NT2/D1 (cell line): ENCODE results near the gene FRMPD4.

Experiments
- DNase-seq: peaks from one replicate; pipeline ENCODE4 v3.0.0-alpha.2; 2011; ENCODE audit warnings: low read depth, low spot score
- H3K27me3 ChIP-seq: 2 replicates; pipeline ENCODE4 v1.6.0; 2011; ENCODE audit warnings: mild to moderate bottlenecking; ENCODE audit not compliant: insufficient read length, insufficient read depth
- H3K36me3 ChIP-seq: 2 replicates; pipeline ENCODE4 v1.6.1; 2011; ENCODE audit warnings: mild to moderate bottlenecking, low read length, mixed read lengths; ENCODE audit not compliant: insufficient read depth, insufficient read length
- H3K4me1 ChIP-seq: 2 replicates; pipeline ENCODE4 v1.5.1; 2011; ENCODE audit not compliant: insufficient read depth, insufficient read length
- H3K4me3 ChIP-seq: 2 replicates; pipeline ENCODE4 v1.5.1; 2011; ENCODE audit warnings: low read depth; ENCODE audit not compliant: insufficient read length
- H3K9ac ChIP-seq: 2 replicates; pipeline ENCODE4 v1.6.0; 2011; ENCODE audit warnings: low read depth; ENCODE audit not compliant: insufficient read length
- H3K9me3 ChIP-seq: 2 replicates; pipeline ENCODE4 v1.5.1; 2011; ENCODE audit warnings: mild to moderate bottlenecking, low read length; ENCODE audit not compliant: insufficient read depth
- SUZ12 ChIP-seq: IDR thresholded peaks from 2 replicates; pipeline ENCODE4 v1.6.1; 2011; ENCODE audit not compliant: insufficient read length, insufficient read depth; ENCODE audit errors: extremely low read depth
- YY1 ChIP-seq: IDR thresholded peaks from 2 replicates; pipeline ENCODE4 v1.6.1; 2011; ENCODE audit not compliant: insufficient read length, insufficient read depth
- ZNF274 ChIP-seq: IDR thresholded peaks from 2 replicates; pipeline ENCODE4 v1.6.1; 2011; ENCODE audit warnings: mild to moderate bottlenecking, low read depth, low read length

Gene FRMPD4

DNA sequence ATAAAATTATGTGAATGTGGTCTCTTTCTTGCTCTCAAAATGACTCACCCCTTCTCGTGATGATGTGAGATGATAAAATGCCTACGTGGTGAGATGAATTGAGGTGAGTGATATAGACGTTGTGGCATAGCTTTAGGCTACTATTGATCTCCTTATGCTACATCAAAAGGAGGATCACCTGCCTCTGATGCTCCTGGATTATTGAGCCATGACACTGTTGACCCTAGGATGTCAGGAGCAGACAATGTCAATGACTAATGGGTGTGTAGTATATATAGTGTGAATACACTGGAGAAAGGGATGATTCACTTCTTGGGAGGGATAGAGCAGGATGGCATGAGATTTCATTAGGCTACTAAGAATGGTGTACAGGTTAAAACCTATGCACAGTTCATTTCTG, 442.3 kb downstream of the FRMPD4 start:
- no peak overlapping the region for H3K9ac ChIP-seq
- no peaks in the 10 kb centered on the region for H3K4me1 ChIP-seq
- no peak for TF ChIP-seq SUZ12
- TF ChIP-seq ZNF274, result no peak
- TF ChIP-seq YY1, result no peak
- H3K27me3 ChIP-seq, result no peaks in the 10 kb centered on the region
- H3K9me3 ChIP-seq, result no peaks in the 10 kb centered on the region
- no peaks in the 10 kb centered on the region for H3K36me3 ChIP-seq
- no peak overlapping the region for H3K4me3 ChIP-seq
- no peak for DNase-seq

DNA sequence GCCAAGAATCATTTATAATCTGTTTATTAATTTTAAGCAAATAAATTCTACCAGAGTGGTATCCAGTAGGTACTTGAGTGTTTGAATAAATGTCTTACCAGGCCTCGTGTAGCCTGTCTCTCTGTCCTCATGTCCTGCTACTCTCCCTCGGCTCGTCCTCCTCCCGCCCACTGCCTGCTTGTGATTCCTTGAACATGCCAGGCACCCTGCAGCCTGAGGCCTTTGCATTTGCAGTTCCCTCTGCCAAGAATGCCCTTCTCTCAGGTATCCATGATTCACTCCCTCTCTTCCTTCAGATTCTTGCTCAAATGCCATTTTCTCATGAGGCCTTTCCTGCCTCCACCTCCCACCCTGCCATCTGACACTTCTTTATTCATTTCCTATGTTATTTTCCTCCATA, 443.3 kb downstream of the FRMPD4 start:
- Histone ChIP-seq H3K4me3 (no peak overlapping the region), H3K4me1 (no peaks in the 10 kb centered on the region), H3K36me3 (no peaks in the 10 kb centered on the region), H3K9ac (no peak overlapping the region), H3K27me3 (no peaks in the 10 kb centered on the region), H3K9me3 (no peaks in the 10 kb centered on the region)
- TF ChIP-seq SUZ12 (no peak), YY1 (no peak), ZNF274 (no peak)
- no peak for DNase-seq

DNA sequence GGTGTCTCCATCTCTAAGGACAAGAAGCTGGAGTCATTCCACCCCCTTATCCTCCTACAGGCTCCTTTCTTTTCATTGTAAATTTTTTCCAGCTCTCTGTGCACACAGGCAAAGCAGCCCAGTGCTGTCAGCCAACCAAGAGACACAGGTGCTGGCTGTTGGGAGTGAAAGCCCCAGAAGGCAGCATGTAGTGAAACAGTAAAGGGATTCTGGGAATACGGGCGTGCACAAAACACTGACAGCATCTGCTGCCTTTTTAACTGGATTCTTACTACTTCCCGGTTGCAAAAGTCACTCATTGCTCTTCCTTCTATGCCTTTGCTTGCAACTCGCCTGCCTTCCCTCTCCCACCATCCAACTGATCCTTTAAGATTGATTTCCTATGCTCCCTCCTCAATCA, 444.4 kb downstream of the FRMPD4 start:
- Histone ChIP-seq H3K4me3 (no peak overlapping the region), H3K27me3 (no peaks in the 10 kb centered on the region), H3K9ac (no peak overlapping the region), H3K36me3 (no peaks in the 10 kb centered on the region), H3K4me1 (no peaks in the 10 kb centered on the region), H3K9me3 (no peaks in the 10 kb centered on the region)
- no peak for DNase-seq
- TF ChIP-seq SUZ12, result no peak
- no peak for TF ChIP-seq YY1
- TF ChIP-seq ZNF274, result no peak

DNA sequence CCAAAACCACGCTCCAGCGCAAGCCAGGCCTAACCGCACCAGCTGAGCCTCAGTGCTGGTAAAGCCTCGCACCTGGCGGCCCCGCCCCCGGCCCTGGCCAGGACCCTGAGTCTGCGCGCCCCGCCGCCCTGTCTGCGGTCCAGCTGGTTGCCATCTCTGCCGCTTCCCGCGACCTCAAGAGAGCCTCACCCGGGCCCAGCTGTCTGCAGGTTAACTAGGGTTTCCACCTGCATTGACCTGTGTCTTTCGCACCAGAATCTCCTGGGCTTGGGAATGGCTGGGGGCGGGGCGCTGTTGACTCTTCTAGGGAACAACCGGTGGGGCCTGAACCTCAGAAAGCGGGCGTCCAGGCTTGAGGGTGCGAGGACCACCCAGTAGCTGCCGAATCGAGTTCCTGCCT, 445.3 kb downstream of the FRMPD4 start:
- Histone ChIP-seq H3K4me3 (no peak overlapping the region), H3K36me3 (no peaks in the 10 kb centered on the region), H3K4me1 (no peaks in the 10 kb centered on the region), H3K27me3 (no peaks in the 10 kb centered on the region), H3K9ac (no peak overlapping the region), H3K9me3 (no peaks in the 10 kb centered on the region)
- TF ChIP-seq ZNF274 (no peak), SUZ12 (no peak), YY1 (no peak)
- DNase-seq, result no peak

DNA sequence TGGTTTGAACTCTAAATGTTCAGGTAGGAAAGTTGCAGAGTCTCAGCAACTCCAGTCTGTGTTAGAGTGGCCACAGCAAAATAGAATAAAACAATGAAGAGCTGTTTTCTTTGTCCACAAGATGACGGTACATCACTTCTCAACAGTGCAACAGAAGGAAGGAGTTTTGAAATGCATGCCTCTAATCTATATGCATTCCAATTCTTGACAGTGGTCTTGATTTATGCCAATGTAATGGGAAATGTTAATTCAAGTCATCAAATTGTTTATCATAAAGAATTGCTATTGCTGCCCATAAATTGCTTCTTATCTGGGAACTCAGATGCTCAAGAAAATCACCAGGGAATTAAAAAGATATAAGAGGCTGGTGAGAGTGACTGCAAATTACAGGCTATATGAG, 457.4 kb downstream of the FRMPD4 start:
- TF ChIP-seq ZNF274 (no peak), SUZ12 (no peak), YY1 (no peak)
- Histone ChIP-seq H3K9ac (no peak overlapping the region), H3K4me1 (no peaks in the 10 kb centered on the region), H3K9me3 (no peaks in the 10 kb centered on the region), H3K27me3 (no peaks in the 10 kb centered on the region), H3K4me3 (no peak overlapping the region), H3K36me3 (no peaks in the 10 kb centered on the region)
- no peak for DNase-seq

DNA sequence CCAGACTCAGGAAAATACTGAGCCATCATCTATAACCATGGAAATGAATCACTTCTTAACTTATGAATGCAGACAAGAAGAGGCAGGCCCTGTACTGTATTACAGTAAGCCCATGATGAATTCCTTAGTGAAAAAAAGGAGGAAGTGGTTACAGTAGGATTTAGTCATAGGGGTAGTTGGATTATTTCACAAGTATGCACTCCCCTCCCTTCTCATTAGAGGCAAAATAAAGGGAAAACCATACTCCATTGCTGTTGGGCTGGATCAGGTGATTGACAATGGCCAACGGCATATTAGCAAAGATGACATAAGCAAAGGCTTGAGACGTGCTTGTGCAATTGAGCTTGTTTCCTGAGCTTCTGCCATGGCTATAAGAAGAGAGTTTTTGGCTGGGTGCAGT, 471.8 kb downstream of the FRMPD4 start:
- DNase-seq, result no peak
- H3K4me1 ChIP-seq, result no peaks in the 10 kb centered on the region
- TF ChIP-seq SUZ12 (no peak), ZNF274 (no peak), YY1 (no peak)

DNA sequence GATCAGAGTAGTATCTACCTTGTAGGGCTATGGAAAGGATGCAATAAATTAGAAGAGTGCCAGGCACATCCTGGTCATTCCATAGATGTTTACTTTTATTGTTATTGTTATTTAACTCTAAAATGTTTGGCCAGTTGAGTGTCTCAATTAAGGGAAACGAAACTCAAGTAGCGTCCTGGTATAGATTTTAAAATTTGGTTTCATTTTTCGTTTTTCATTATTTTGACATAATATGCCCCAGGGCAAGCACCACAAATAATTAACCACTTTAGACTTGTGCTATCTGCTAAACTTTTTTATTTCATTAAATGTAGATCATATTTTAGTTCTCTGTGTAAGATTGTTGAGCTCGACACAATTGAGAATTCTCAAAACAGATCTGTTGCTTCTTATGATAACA, 473.2 kb downstream of the FRMPD4 start:
- Histone ChIP-seq H3K4me1 (no peaks in the 10 kb centered on the region), H3K9me3 (no peaks in the 10 kb centered on the region), H3K4me3 (no peak overlapping the region), H3K36me3 (no peaks in the 10 kb centered on the region), H3K27me3 (no peaks in the 10 kb centered on the region), H3K9ac (no peak overlapping the region)
- no peak for DNase-seq
- TF ChIP-seq SUZ12 (no peak), ZNF274 (no peak), YY1 (no peak)

More for the DNA sequence above, 471.8 kb downstream of the FRMPD4 start:
- Histone ChIP-seq H3K4me3 (no peak overlapping the region), H3K9ac (no peak overlapping the region), H3K27me3 (no peaks in the 10 kb centered on the region), H3K9me3 (no peaks in the 10 kb centered on the region), H3K36me3 (no peaks in the 10 kb centered on the region)

DNA sequence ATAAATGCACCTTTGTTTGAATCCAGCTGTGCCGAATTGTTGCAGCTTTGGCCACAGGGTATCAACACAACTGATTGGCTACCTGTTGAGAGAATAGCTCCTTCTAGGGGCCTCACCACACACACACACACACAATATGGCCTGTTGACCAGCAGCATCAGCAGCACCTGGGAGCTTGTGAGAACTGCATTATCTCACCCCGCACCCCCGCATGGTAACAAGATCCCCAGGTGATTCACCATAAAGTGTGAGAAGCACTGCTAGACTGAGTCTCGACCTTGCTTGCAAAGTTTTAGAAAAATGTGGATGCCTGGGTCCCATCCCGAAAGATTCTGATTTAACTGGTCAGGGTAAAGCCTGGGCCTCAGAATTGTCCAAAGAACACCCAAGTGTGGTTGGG, 476.0 kb downstream of the FRMPD4 start:
- TF ChIP-seq SUZ12 (no peak), ZNF274 (no peak), YY1 (no peak)
- H3K36me3 ChIP-seq, result no peaks in the 10 kb centered on the region
- no peaks in the 10 kb centered on the region for H3K27me3 ChIP-seq
- no peak for DNase-seq
- no peaks in the 10 kb centered on the region for H3K9me3 ChIP-seq
- no peak overlapping the region for H3K4me3 ChIP-seq
- H3K4me1 ChIP-seq, result no peaks in the 10 kb centered on the region
- no peak overlapping the region for H3K9ac ChIP-seq
